Ishikawa (cell line): ENCODE measurements around the gene MTCH2.

Experiments used
- CEBPB ChIP-seq: IDR thresholded peaks from 2 replicates; pipeline ENCODE4 v1.6.1; 2012
- CREB1 ChIP-seq: IDR thresholded peaks from 2 replicates; pipeline ENCODE4 v1.6.1; 2012; ENCODE audit warnings: low read depth
- EGR1 ChIP-seq: IDR thresholded peaks from 2 replicates; pipeline ENCODE4 v1.6.1; 2012
- EP300 ChIP-seq: IDR thresholded peaks from 2 replicates; pipeline ENCODE4 v1.6.1; 2012; ENCODE audit warnings: borderline replicate concordance
- FOXM1 ChIP-seq: IDR thresholded peaks from 2 replicates; pipeline ENCODE4 v1.6.1; 2012; ENCODE audit warnings: low read depth, borderline replicate concordance
- MAX ChIP-seq: IDR thresholded peaks from 2 replicates; pipeline ENCODE4 v1.6.1; 2012
- NFIC ChIP-seq: IDR thresholded peaks from 2 replicates; pipeline ENCODE4 v1.6.1; 2012
- RAD21 ChIP-seq: IDR thresholded peaks from 2 replicates; pipeline ENCODE4 v1.6.1; 2012; ENCODE audit warnings: low read depth
- TAF1 ChIP-seq: IDR thresholded peaks from 2 replicates; pipeline ENCODE4 v1.6.1; 2012; ENCODE audit warnings: low read depth, mild to moderate bottlenecking
- TEAD4 ChIP-seq: IDR thresholded peaks from 2 replicates; pipeline ENCODE4 v1.6.1; 2012
- USF1 ChIP-seq: IDR thresholded peaks from 2 replicates; pipeline ENCODE4 v1.6.1; 2012
- YY1 ChIP-seq: IDR thresholded peaks from 2 replicates; pipeline ENCODE4 v1.6.1; 2012; ENCODE audit warnings: low read depth
- ZBTB7A ChIP-seq: IDR thresholded peaks from 2 replicates; pipeline ENCODE4 v1.6.1; 2012; ENCODE audit warnings: low read depth
- TF ChIP-seq, protein P1 (sequence below): IDR thresholded peaks from 2 replicates; pipeline ENCODE4 v1.6.1; 2012; ENCODE audit warnings: low read depth, mild to moderate bottlenecking

MTCH2 gene

DNA sequence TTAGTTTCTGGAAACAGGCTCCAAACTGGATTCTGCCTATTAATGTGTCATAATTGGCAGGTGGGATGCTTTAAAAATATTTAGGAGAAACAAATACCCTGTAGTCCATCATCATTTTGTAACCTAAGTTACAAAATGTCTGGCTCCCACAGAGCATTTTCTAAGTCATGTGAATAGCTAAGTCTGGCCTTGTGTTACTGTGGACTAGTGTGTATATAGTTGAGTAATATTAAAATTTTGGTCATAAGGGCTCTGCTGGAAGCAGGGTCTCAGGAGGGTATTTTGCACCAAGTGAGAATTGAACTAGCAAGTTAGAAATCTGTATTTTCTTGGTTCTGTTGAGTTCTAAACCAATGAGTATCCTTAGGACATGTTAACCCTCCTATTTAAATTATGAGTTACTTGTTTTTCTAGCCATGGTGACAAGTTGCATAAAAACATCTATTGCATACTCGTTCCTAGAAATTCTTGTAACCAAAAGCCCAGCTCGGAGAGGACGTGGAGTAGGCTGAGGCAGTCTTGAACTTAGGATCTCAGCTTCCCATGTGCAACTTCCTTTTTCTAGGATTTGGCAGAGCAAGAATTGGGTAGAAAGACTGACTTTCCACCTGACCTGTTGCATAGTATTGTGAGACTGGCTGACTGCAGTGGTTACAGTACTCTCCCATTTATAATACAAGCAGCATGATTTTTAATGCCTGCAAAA is 71.6 kb downstream of the MTCH2 start:
- TF ChIP-seq USF1 (no peak), MAX (no peak), EGR1 (no peak), FOXM1 (no peak)

DNA sequence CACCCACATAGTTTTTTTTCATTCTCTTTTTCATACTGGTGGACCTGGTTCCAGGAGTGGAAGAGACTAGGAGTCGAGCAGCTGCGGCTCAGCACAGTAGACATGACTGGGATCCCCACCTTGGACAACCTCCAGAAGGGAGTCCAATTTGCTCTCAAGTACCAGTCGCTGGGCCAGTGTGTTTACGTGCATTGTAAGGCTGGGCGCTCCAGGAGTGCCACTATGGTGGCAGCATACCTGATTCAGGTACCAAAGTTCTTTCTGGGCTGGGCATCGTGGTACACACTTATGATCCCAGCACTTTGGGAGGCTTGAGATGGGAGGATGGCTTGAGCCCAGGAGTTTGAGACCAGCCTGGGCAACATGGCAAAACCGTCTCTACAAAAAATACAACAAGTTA is 72.7 kb downstream of the MTCH2 start:
- TF ChIP-seq MAX (no peak), CREB1 (no peak), TEAD4 (no peak), YY1 (no peak), NFIC (no peak), EP300 (no peak), EGR1 (no peak), TAF1 (no peak), USF1 (no peak), RAD21 (no peak), FOXM1 (no peak), CEBPB (no peak), ZBTB7A (no peak)
- TF ChIP-seq, protein P1, sequence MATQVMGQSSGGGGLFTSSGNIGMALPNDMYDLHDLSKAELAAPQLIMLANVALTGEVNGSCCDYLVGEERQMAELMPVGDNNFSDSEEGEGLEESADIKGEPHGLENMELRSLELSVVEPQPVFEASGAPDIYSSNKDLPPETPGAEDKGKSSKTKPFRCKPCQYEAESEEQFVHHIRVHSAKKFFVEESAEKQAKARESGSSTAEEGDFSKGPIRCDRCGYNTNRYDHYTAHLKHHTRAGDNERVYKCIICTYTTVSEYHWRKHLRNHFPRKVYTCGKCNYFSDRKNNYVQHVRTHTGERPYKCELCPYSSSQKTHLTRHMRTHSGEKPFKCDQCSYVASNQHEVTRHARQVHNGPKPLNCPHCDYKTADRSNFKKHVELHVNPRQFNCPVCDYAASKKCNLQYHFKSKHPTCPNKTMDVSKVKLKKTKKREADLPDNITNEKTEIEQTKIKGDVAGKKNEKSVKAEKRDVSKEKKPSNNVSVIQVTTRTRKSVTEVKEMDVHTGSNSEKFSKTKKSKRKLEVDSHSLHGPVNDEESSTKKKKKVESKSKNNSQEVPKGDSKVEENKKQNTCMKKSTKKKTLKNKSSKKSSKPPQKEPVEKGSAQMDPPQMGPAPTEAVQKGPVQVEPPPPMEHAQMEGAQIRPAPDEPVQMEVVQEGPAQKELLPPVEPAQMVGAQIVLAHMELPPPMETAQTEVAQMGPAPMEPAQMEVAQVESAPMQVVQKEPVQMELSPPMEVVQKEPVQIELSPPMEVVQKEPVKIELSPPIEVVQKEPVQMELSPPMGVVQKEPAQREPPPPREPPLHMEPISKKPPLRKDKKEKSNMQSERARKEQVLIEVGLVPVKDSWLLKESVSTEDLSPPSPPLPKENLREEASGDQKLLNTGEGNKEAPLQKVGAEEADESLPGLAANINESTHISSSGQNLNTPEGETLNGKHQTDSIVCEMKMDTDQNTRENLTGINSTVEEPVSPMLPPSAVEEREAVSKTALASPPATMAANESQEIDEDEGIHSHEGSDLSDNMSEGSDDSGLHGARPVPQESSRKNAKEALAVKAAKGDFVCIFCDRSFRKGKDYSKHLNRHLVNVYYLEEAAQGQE, result no peak
